Ramos (cell line): ENCODE measurements around the gene TEAD2.
"Not testable (repeated sequence)": the region's sequence is repeated elsewhere in the genome, so short reads cannot be mapped to it uniquely, and the experiment has no call there.

Experiments
- in situ Hi-C: fragments of 300-500 bp; cut with MboI; formaldehyde crosslinking; loops from one replicate; pipeline ENCODE4 v1.14.3; 2022; ENCODE audit warnings: low sequenced_read_pairs; ENCODE audit not compliant: unreplicated experiment

Gene TEAD2

GRCh38 chr19:49389406-49389805, 27.2 kb upstream of the TEAD2 start:
- in situ Hi-C loops: no loop called here

GRCh38 chr19:49387936-49388372, 25.7 kb upstream of the TEAD2 start, which contains the start of gene KASH5:
TSS of gene KASH5 (plus strand) at chr19:49388249. CDS start at chr19:49390884, 2,635 bp downstream.
- in situ Hi-C loops: no loop called here

- in situ Hi-C loops: no loop called here
Observed at GRCh38 chr19:49383599-49383998, 21.4 kb upstream of the TEAD2 start.

- in situ Hi-C loops: no loop called here
Observed at GRCh38 chr19:49382639-49383038, 20.4 kb upstream of the TEAD2 start.

- in situ Hi-C loops: no loop called here
Observed at GRCh38 chr19:49380391-49380790, 18.2 kb upstream of the TEAD2 start.

- in situ Hi-C loops: no loop called here
Observed at GRCh38 chr19:49378512-49378911, 16.3 kb upstream of the TEAD2 start.

- in situ Hi-C loops: no loop called here
Observed at GRCh38 chr19:49374665-49375434, 12.6 kb upstream of the TEAD2 start.

- in situ Hi-C loops: not testable (repeated sequence)
Observed at GRCh38 chr19:49373174-49373573, 11.0 kb upstream of the TEAD2 start.

GRCh38 chr19:49371184-49371583, 9.0 kb upstream of the TEAD2 start:
- in situ Hi-C loops: no loop called here

GRCh38 chr19:49368711-49369358, 6.6 kb upstream of the TEAD2 start:
- in situ Hi-C loops: no loop called here

- in situ Hi-C loops: no loop called here
Observed at GRCh38 chr19:49366110-49366509, 3.9 kb upstream of the TEAD2 start.

GRCh38 chr19:49364083-49364737, 2.0 kb upstream of the TEAD2 start:
- in situ Hi-C loops: no loop called here

GRCh38 chr19:49363268-49364082, 1.3 kb upstream of the TEAD2 start, which contains the start of gene DKKL1:
TSS of gene DKKL1 (plus strand) at chr19:49363877. CDS start at chr19:49363999, 122 bp downstream.
- in situ Hi-C loops: no loop called here

- in situ Hi-C loops: no loop called here
Observed at GRCh38 chr19:49362929-49363267, 682 bp upstream of the TEAD2 start.

- in situ Hi-C loops: no loop called here
Observed at GRCh38 chr19:49361438-49362047, 673 bp downstream of the TEAD2 start.

GRCh38 chr19:49359851-49360820, 2.1 kb downstream of the TEAD2 start:
- in situ Hi-C loops: no loop called here

- in situ Hi-C loops: no loop called here
Observed at GRCh38 chr19:49357186-49357585, 5.0 kb downstream of the TEAD2 start.

- in situ Hi-C loops: no loop called here
Observed at GRCh38 chr19:49356382-49356781, 5.8 kb downstream of the TEAD2 start.

- in situ Hi-C loops: no loop called here
Observed at GRCh38 chr19:49355909-49356353, 6.3 kb downstream of the TEAD2 start.
